GM12873 (cell line): ENCODE data around the gene UBAP1L.

ENCODE experiments used
- CTCF ChIP-seq: IDR thresholded peaks from 2 replicates; pipeline ENCODE4 v1.5.1; 2012; ENCODE audit warnings: low read depth, mild to moderate bottlenecking, moderate library complexity, low read length, control low read depth; ENCODE audit not compliant: insufficient read depth; ENCODE audit errors: missing control alignments

UBAP1L gene

GRCh38 chr15:65083262-65083701 is 31.7 kb downstream of the UBAP1L start:
- TF ChIP-seq CTCF, result no peak

- TF ChIP-seq CTCF, result no peak
These were observed 32.6 kb downstream of the UBAP1L start for GRCh38 chr15:65082303-65082953.

- no peak for TF ChIP-seq CTCF
These were observed 33.2 kb downstream of the UBAP1L start for GRCh38 chr15:65081758-65082157.

DNA sequence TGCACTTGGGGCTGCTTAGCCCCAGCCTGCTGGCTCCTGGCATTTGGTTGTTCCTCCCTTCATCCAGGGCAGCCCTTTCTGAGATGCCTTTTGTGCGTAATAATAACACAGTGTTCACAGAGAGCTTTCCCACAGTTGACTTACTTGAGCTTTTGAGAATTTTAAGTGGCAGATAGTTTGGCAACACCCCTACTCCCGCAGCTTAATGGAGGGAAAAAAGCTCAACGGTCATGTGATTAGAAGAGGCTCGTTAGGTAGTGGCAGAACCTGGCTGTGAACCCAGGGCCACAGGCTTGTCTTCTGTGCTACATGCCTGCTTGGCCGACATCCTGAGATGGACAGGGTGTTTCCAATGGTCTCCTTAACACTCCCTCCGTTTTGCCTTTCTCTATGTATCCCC is 33.7 kb downstream of the UBAP1L start:
- no peak for TF ChIP-seq CTCF

DNA sequence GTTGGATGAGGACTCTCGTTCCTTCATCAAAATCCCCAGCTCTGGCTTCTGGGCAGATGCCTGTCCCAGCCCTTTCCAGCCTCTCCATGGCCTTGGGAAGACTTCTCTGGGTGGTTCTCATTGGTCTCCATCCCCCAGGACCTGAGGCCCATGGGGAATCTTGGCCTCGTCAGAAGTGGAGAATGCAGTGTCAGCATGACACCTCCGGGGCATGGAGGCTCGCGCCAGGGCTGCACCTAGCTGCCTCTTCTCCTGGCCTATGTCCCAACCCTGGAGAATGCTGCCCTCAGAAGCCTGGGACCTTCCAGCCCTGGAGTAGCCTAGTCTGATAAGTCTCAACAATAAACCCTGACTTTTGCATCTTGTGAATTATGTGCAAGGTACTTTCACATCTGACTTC is 35.4 kb downstream of the UBAP1L start:
- no peak for TF ChIP-seq CTCF

DNA sequence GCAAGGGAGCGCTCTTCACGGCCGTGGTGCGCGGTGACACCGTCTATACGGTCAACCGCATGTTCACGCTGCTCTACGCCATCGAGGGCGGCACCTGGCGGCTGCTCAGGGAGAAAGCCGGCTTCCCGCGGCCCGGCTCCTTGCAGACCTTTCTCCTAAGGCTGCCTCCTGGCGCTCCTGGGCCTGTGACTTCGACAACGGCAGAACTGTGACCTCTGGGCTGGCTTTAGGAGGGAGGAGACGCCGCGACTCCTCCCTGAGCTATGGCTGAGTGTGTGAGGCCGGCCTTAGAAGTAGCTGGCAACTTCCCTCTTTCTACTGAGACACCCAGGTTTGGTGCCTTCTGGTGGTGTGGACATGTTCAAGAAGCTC is 37.0 kb downstream of the UBAP1L start:
- no peak for TF ChIP-seq CTCF

- no peak for TF ChIP-seq CTCF
These were observed 37.6 kb downstream of the UBAP1L start for GRCh38 chr15:65077291-65077980.
